NCI-H2107 treated with DMSO at 0.1 percent for 48 hours (cell line): ENCODE results near the gene ADGRL4.
"Not testable (repeated sequence)": the region's sequence is repeated elsewhere in the genome, so short reads cannot be mapped to it uniquely, and the experiment has no call there.

Experiments used
- DNase-seq: peaks from one replicate; lab custom pipeline; 2025; ENCODE audit not compliant: unreplicated experiment; lab: John Stamatoyannopoulos, UW

Gene ADGRL4

GRCh38 chr1:78919150-78919549 lies 87.4 kb downstream of the ADGRL4 start:
- DNase-seq = no peak

GRCh38 chr1:78918157-78918556 lies 88.4 kb downstream of the ADGRL4 start:
- no peak for DNase-seq

GRCh38 chr1:78916986-78917385 lies 89.5 kb downstream of the ADGRL4 start:
- DNase-seq = no peak

GRCh38 chr1:78913950-78914349 lies 92.6 kb downstream of the ADGRL4 start:
- no peak for DNase-seq

GRCh38 chr1:78911956-78912880 lies 94.3 kb downstream of the ADGRL4 start:
- no peak for DNase-seq

GRCh38 chr1:78902641-78903040 lies 103.9 kb downstream of the ADGRL4 start:
- no peak for DNase-seq

GRCh38 chr1:78894811-78895210 lies 111.7 kb downstream of the ADGRL4 start:
- no peak for DNase-seq

GRCh38 chr1:78892260-78892840 lies 114.2 kb downstream of the ADGRL4 start:
- no peak for DNase-seq

GRCh38 chr1:78887458-78887857 lies 119.1 kb downstream of the ADGRL4 start:
- no peak for DNase-seq

- DNase-seq = no peak
These were observed 121.7 kb downstream of the ADGRL4 start for GRCh38 chr1:78884685-78885452.

- DNase-seq = no peak
These were observed 126.3 kb downstream of the ADGRL4 start for GRCh38 chr1:78880223-78880622.

GRCh38 chr1:78875986-78876385 lies 130.5 kb downstream of the ADGRL4 start:
- not testable (repeated sequence) for DNase-seq

GRCh38 chr1:78872801-78873200 lies 133.7 kb downstream of the ADGRL4 start:
- not testable (repeated sequence) for DNase-seq

- no peak for DNase-seq
These were observed 135.3 kb downstream of the ADGRL4 start for GRCh38 chr1:78871249-78871648.

- no peak for DNase-seq
These were observed 137.4 kb downstream of the ADGRL4 start for GRCh38 chr1:78869136-78869535.

GRCh38 chr1:78864175-78864574 lies 142.4 kb downstream of the ADGRL4 start:
- no peak for DNase-seq

GRCh38 chr1:78856096-78856495 lies 150.4 kb downstream of the ADGRL4 start:
- no peak for DNase-seq

GRCh38 chr1:78855258-78855657 lies 151.3 kb downstream of the ADGRL4 start:
- DNase-seq = no peak

GRCh38 chr1:78854556-78854955 lies 152.0 kb downstream of the ADGRL4 start:
- DNase-seq = no peak

GRCh38 chr1:78843546-78843945 lies 163.0 kb downstream of the ADGRL4 start:
- DNase-seq = no peak

GRCh38 chr1:78843111-78843510 lies 163.4 kb downstream of the ADGRL4 start:
- DNase-seq = no peak
